ENCODE data around the gene MACROD2. TPM values are rescaled to one million over a fixed set of nuclear protein-coding genes. Genes with fewer than 3 reads are reported as not detected.

MACROD2 gene
- polyA plus RNA-seq, 3 donors: 12.8 to 13.4 (median 13.2) TPM

DNA sequence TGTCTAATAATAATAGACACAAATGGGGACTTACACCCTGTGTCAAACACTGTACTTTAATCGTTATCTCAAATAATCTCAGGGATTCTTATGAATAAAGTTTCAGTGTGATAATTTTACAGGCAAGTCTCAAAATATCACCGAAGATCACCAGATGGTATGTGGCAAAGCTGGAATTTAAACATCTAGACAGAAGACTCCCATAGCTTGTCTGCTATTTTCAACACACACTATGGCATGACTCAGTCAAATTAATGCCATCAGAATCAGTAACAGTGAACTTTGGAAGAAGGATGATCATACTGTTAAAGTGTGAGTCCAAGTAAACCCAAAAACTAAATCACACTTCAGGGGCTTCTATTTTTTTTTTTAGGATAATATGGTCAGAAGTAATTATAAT, 1209.7 kb downstream of the MACROD2 start:
- no peak for DNase-seq

- DNase-seq: no peak
These were observed 1210.4 kb downstream of the MACROD2 start for GRCh38 chr20:15205719-15206118.

DNA sequence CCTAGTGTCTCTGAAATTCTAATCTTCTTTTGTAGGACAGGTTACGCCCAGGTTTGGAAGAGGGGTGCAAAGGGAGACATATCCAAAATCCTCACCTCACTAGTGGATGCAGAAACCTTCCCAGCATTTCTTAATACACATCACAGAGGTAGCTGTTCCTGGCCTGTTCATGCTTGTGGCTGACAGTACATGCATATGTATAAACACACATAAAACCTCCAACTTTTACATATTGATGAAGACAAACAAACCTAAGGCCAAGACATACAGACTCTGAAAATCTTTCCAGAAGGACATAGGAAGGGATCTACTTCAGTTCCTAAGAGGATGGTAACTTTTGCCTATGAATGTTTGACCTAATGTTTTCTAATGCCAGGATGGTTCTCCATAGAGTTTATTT, 1214.2 kb downstream of the MACROD2 start:
- no peak for DNase-seq

GRCh38 chr20:15214051-15214450, 1218.7 kb downstream of the MACROD2 start:
- no peak for DNase-seq

- DNase-seq: no peak
These were observed 1224.8 kb downstream of the MACROD2 start for GRCh38 chr20:15220009-15220656.

- DNase-seq: no peak
These were observed 1225.7 kb downstream of the MACROD2 start for GRCh38 chr20:15220778-15221565.

DNA sequence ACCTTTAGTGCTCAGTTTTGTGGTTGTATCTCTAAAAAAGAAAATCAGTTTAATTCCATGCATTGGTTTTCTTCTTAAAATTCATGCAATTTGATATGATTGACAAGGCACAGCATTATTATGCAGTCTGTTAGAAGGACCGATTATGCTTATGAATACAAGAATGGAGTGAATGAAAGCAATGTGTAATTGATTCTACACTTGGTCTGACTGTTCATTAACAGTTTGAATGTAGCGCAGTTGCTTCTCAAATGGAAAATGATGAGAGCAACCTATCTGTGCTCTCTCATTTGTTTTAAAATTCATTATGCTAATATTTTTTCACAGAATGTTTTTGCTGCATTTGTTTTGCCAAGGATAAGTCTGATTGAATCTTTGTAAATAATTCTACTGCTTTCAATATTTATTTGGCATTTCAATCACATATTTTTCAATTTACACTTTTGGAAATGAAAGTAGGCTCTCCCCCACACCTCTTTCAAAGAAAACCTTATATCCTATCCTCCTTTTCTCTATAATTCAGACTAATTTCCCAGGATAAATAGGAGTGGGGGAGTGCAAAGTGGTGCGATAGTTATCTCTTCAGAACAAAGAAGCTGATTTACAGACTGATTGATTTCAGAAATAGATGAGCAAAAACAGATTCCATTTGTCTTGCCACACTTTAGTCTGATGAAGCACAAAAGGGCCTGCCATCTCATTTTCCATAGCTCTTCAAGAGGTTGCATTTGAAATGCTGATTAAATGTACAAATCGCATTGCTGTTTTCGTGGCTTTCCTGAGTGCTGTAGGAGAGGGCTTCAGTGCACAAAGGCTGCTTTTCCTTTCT, 1227.4 kb downstream of the MACROD2 start:
- DNase-seq: no peak

DNA sequence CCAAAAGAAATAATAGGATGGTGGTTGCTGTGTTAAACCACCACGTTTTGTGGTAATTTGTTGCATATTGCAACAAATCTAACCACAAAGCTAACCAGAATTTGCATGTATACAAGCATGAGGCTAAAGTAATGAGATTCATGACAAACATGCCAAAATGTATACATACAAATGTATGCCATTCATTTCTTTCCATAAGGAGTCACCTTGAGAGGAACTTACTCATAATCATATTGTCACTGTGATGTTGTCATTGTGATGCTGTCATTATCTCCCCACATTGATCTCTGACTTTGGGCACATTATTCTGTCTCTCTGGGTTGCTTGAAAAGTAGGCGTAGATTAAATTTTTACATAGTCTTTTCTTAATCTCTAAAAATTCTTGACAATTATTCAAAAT, 1228.9 kb downstream of the MACROD2 start:
- no peak for DNase-seq

GRCh38 chr20:15227102-15227501, 1231.8 kb downstream of the MACROD2 start:
- no peak for DNase-seq

DNA sequence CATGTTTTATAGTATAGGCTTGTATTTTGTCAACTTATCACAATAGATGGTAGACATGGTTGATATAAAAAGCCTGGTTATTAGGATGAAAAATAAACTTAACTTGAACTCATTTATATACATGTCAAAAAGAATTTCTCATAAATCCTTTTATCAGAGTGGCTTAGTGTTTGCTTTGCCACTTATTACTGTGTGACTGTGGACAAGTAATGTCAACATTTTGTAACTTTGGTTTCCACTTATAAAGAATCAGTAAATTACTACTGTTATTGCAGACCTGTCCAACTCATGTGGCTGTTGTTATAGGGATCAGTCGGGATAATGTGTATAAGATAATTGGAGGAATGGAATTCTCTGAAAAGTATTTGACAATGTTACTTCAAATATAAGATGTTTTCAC, 1236.9 kb downstream of the MACROD2 start:
- DNase-seq: no peak

- no peak for DNase-seq
These were observed 1240.3 kb downstream of the MACROD2 start for GRCh38 chr20:15235471-15236198.

DNA sequence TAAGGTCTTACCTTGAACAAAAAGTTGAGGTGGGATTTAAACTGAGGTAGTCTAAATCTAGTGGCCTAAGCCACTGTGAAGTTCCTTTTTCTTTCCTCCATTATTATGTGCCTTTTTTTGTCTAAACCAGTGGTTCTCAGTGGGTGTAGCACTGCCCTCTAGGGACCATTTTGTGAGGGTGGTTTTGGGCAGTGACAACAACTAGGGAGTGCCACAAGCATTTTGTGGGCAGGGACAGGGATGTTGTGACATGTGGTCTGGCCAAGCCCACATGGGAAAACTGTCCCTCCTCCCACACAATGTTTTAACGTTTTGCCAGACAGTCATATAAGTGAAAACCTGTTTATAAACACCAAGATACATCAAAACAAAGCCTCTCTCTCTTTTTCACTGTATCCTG, 1241.5 kb downstream of the MACROD2 start:
- no peak for DNase-seq

DNA sequence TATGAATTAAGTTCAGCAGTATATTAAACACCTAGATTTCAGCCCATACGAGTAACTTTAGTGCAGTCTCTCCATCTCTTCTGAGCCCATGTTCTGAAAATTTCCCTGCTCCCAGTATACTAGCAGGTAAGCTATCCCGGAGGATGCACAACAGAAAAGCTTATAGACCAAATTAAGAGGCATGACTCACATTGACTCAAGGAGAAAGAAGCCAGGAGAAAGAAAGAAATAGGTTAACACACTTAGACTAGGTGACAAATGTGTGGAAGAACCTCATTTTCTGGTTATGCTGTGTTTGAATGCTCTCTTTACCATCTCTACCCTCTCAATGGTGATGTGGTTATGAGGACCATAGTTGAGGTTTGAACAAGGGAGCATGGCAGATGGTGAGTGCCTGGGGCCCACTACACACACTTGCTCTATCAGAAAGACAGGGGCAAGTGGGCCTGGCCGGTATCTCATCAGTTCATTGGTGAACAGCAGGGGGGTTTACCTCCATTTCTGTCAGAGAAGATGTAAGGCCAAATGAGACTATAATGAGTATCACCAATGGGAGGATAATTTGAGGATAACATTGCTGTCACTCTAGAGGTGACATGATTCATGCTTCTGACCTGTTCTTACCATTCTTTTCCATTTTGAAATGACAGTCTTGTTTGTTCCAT, 1244.4 kb downstream of the MACROD2 start:
- DNase-seq: no peak

- DNase-seq: no peak
These were observed 1245.5 kb downstream of the MACROD2 start for GRCh38 chr20:15240801-15241200.

GRCh38 chr20:15241681-15242080, 1246.4 kb downstream of the MACROD2 start:
- no peak for DNase-seq

- no peak for DNase-seq
These were observed 1247.5 kb downstream of the MACROD2 start for GRCh38 chr20:15242773-15243172.

DNA sequence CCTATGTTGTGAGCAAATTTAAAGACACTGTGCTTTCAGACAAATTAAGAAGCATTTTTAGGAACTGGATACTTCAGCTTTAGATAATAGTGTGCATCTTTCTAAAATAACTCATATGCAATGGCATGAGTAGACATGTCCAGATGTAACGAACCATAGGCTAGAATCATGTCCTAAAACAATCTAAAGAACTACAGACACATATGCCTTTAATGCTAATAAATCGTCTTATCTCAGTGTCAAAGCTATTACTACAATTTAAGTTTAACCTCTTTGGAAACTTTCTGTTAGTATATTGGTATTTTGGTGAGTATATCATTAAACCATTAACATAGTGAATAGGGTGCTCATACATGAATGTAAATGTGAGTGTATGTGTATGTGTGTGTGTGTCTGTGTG, 1250.6 kb downstream of the MACROD2 start:
- DNase-seq: no peak

DNA sequence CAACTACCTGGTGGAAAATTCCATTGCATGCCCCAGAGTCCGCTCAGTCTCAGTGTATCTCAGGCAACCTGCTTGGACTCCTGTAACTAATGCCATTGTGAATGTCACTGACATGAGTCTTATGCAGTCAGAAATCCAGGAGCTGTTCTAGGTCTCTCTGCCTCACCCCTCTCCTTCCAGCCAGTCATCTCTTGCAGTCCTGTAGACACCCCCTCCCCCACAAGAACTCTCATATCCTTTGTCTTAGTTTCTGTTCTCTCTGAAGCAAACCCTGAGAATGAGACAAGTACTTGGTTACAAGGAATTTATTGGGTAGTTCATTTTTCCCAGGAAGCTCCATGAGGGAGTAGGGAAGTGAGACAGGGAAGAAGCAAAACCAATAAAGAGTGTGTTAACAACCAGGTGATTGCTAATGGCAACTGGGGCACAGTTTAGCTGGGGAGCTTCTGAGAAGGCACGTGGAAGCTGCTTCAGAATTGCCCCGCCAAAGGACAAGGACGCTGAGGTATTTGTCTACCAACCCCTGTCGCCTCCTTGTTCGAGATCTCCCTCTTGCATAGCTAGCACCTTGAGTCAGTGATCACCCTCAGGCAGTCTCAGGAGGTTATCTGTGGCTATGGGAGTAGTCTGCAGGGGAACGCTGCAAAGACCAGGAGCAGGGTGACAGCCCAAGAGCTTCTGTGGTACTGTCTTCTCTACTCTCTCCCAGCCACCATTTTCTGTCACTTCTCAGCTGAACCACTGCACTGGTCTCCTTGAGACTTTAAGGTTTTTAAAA, 1253.5 kb downstream of the MACROD2 start:
- no peak for DNase-seq

DNA sequence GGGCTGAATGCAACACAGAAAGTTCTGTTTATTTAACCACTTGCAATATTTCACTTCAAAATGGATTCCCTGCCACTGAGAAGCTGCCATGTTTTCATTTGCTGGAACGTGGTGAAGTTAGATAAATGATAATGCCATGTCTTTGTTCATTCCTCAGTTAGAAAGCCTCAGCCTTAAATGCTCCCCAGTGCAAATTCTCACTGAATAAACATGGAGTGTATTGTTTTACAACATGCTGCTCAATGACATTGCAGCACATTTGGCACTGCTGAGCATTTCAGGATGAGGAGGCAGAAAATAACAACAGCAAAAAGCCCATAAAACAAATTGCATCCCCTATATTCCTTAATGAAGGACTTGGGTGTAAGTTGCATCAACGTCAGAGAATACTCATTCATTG, 1255.9 kb downstream of the MACROD2 start:
- no peak for DNase-seq

DNA sequence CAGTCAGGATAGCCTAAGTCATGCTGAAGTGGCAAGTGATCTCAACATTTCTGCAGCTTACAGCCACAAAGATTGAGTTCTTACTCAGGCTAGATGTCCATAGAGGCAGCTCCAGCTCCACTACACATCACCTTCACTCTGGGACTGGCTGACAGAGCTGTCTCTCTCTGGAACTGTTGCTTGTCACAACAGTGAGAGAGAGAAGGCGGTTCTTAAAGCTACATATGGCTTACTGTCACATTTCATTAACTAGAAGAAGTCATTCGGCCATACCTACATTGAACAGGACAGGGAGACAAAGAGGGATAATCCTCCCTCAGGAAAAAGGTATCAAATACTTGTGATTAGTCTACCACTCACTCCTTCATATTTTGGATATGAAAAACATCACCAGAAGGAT, 1257.0 kb downstream of the MACROD2 start:
- DNase-seq: no peak

- DNase-seq: no peak
These were observed 1258.1 kb downstream of the MACROD2 start for GRCh38 chr20:15253431-15253830.

Data from renal pelvis (tissue), 4 donors.